GM12891 (cell line): ENCODE measurements around the gene ZNF506.
"Not testable (repeated sequence)": the region's sequence is repeated elsewhere in the genome, so short reads cannot be mapped to it uniquely, and the experiment has no call there.

Experiments used
- DNase-seq: peaks from one replicate; pipeline ENCODE4 v3.0.0; 2011; ENCODE audit warnings: low spot score; ENCODE audit not compliant: insufficient read length
- FAIRE-seq: peaks from 2 replicates; lab custom pipeline; 2011; peaks lifted over from hg19 to GRCh38; lab: Jason Lieb, UNC
- PAX5 ChIP-seq: IDR thresholded peaks from 2 replicates; pipeline ENCODE4 v1.6.1; 2011; ENCODE audit warnings: low read length, moderate library complexity, mild to moderate bottlenecking; ENCODE audit not compliant: insufficient read depth, severe bottlenecking
- POLR2A ChIP-seq: IDR thresholded peaks from 2 replicates; pipeline ENCODE4 v1.6.1; 2011; ENCODE audit warnings: low read depth, low read length, control low read depth
- POLR2AphosphoS5 ChIP-seq: IDR thresholded peaks from 2 replicates; pipeline ENCODE4 v1.6.1; 2011; ENCODE audit warnings: low read depth, low read length, control low read depth
- POU2F2 ChIP-seq: IDR thresholded peaks from 2 replicates; pipeline ENCODE4 v1.6.1; 2011; ENCODE audit warnings: low read depth, mild to moderate bottlenecking, control low read depth, low read length, moderate library complexity
- SPI1 ChIP-seq: IDR thresholded peaks from 2 replicates; pipeline ENCODE4 v1.6.1; 2011; ENCODE audit warnings: low read depth, low read length, control low read depth
- TAF1 ChIP-seq: IDR thresholded peaks from 2 replicates; pipeline ENCODE4 v1.6.1; 2011; ENCODE audit warnings: low read depth, low read length, control low read depth

Gene ZNF506

GRCh38 chr19:19778666-19779065 lies 42.9 kb downstream of the ZNF506 start:
- FAIRE-seq, result no peak
- TF ChIP-seq SPI1 (no peak), TAF1 (no peak), PAX5 (no peak), POLR2AphosphoS5 (no peak), POU2F2 (no peak), POLR2A (no peak)
- no peak for DNase-seq

GRCh38 chr19:19777692-19778091 lies 43.9 kb downstream of the ZNF506 start:
- DNase-seq, result no peak
- FAIRE-seq, result no peak
- no peak for TF ChIP-seq POLR2AphosphoS5
- TF ChIP-seq TAF1, result no peak
- TF ChIP-seq POLR2A, result no peak
- TF ChIP-seq POU2F2, result no peak
- TF ChIP-seq PAX5, result no peak
- no peak for TF ChIP-seq SPI1

- no peak for TF ChIP-seq SPI1
- no peak for TF ChIP-seq PAX5
- peak; percentile 72; the same call in 1 of the 2 replicates for TF ChIP-seq POLR2A
- peak; percentile 66 for TF ChIP-seq POU2F2
- 0 out of 2 replicates have a peak, but pooled peaks have one; percentile 38 for TF ChIP-seq POLR2AphosphoS5
- TF ChIP-seq TAF1, result peak; percentile 71; the same call in 1 of the 2 replicates
- FAIRE-seq (peak; percentile 98), DNase-seq (peak; percentile 71)
These were observed 45.1 kb downstream of the ZNF506 start for GRCh38 chr19:19776206-19777008.

- no peak for TF ChIP-seq POU2F2
- TF ChIP-seq TAF1, result 0 out of 2 replicates have a peak, but pooled peaks have one; percentile 5
- DNase-seq (no peak), FAIRE-seq (no peak)
These were observed 45.7 kb downstream of the ZNF506 start for GRCh38 chr19:19775891-19776205.

- no peak for DNase-seq
These were observed 47.1 kb downstream of the ZNF506 start for GRCh38 chr19:19774354-19775033.

GRCh38 chr19:19771963-19772362 lies 49.6 kb downstream of the ZNF506 start:
- FAIRE-seq, DNase-seq: not testable (repeated sequence)

More at GRCh38 chr19:19774354-19775033, 47.1 kb downstream of the ZNF506 start:
- TF ChIP-seq SPI1 (no peak), POU2F2 (no peak), POLR2A (no peak), TAF1 (no peak), POLR2AphosphoS5 (no peak), PAX5 (no peak)
- FAIRE-seq, result no peak

- FAIRE-seq, DNase-seq: not testable (repeated sequence)
These were observed 51.6 kb downstream of the ZNF506 start for GRCh38 chr19:19769971-19770370.

GRCh38 chr19:19758164-19758563 lies 63.4 kb downstream of the ZNF506 start:
- DNase-seq, result no peak
- no peak for TF ChIP-seq POLR2AphosphoS5
- no peak for TF ChIP-seq TAF1
- no peak for TF ChIP-seq SPI1
- FAIRE-seq, result no peak

GRCh38 chr19:19752760-19753403 lies 68.7 kb downstream of the ZNF506 start:
- TF ChIP-seq SPI1 (no peak), PAX5 (no peak), TAF1 (no peak), POLR2A (no peak), POLR2AphosphoS5 (no peak), POU2F2 (no peak)
- DNase-seq (no peak), FAIRE-seq (no peak)

GRCh38 chr19:19751846-19752245 lies 69.7 kb downstream of the ZNF506 start:
- TF ChIP-seq POLR2AphosphoS5, result no peak
- no peak for TF ChIP-seq SPI1
- TF ChIP-seq POLR2A, result no peak
- FAIRE-seq (no peak), DNase-seq (no peak)
